Neural progenitor cell (in vitro differentiated cells): Measurements from ENCODE around the gene WBP1L. TPM values are rescaled to one million over a fixed set of nuclear protein-coding genes. Genes with fewer than 3 reads are reported as not detected.
"Not testable (repeated sequence)": the region's sequence is repeated elsewhere in the genome, so short reads cannot be mapped to it uniquely, and the experiment has no call there.

Source experiments
- DNase-seq: peaks from one replicate; pipeline ENCODE4 v3.0.0-alpha.2; 2016; ENCODE audit warnings: low spot score
- H2AFZ ChIP-seq: fragments of 200-600 bp; sonication (generic); replicated peaks from 2 replicates; pipeline ENCODE4 v1.6.1; 2016; ENCODE audit warnings: antibody characterized with exemption
- H3F3A ChIP-seq: fragments of 200-600 bp; sonication (generic); 2 replicates; pipeline ENCODE4 v1.6.1; 2016; ENCODE audit warnings: antibody characterized with exemption, low read depth
- H3K27ac ChIP-seq: fragments of 200-600 bp; sonication (generic); 2 replicates; pipeline ENCODE4 v1.5.1; 2016; ENCODE audit warnings: mild to moderate bottlenecking
- H3K27me3 ChIP-seq: fragments of 200-600 bp; sonication (generic); 2 replicates; pipeline ENCODE4 v1.6.1; 2016; ENCODE audit warnings: mild to moderate bottlenecking, moderate library complexity
- H3K36me3 ChIP-seq: fragments of 200-600 bp; sonication (generic); 2 replicates; pipeline ENCODE4 v1.5.1; 2016
- H3K4me1 ChIP-seq: fragments of 200-600 bp; sonication (generic); 2 replicates; pipeline ENCODE4 v1.6.1; 2016; ENCODE audit warnings: mixed run types
- H3K4me2 ChIP-seq: fragments of 200-600 bp; sonication (generic); 2 replicates; pipeline ENCODE4 v1.6.1; 2016
- H3K4me3 ChIP-seq: fragments of 200-600 bp; sonication (generic); 2 replicates; pipeline ENCODE4 v1.5.1; 2016
- H3K79me2 ChIP-seq: fragments of 200-600 bp; sonication (generic); 2 replicates; pipeline ENCODE4 v1.6.1; 2016; ENCODE audit warnings: low read depth
- H3K9ac ChIP-seq: fragments of 200-600 bp; sonication (generic); 2 replicates; pipeline ENCODE4 v1.6.1; 2016
- H3K9me3 ChIP-seq: fragments of 200-600 bp; sonication (generic); 2 replicates; pipeline ENCODE4 v1.5.1; 2016; ENCODE audit warnings: low read depth
- H4K20me1 ChIP-seq: fragments of 200-600 bp; sonication (generic); 2 replicates; pipeline ENCODE4 v1.6.1; 2016; ENCODE audit warnings: low read depth
- H3K27ac Mint-ChIP-seq: 3 replicates; pipeline ENCODE4 v1.8.0; 2021; ENCODE audit warnings: mixed read lengths
- H3K27me3 Mint-ChIP-seq: 2 replicates; pipeline ENCODE4 v1.8.0; 2022; ENCODE audit warnings: low read depth, mild to moderate bottlenecking, inconsistent platforms, moderate library complexity, mixed read lengths; ENCODE audit not compliant: insufficient read depth
- H3K36me3 Mint-ChIP-seq: 3 replicates; pipeline ENCODE4 v1.8.0; 2021; ENCODE audit warnings: mixed read lengths
- H3K4me1 Mint-ChIP-seq: 3 replicates; pipeline ENCODE4 v1.8.0; 2021; ENCODE audit warnings: mixed read lengths
- H3K4me3 Mint-ChIP-seq: 3 replicates; pipeline ENCODE4 v1.8.0; 2021; ENCODE audit warnings: mild to moderate bottlenecking, moderate library complexity, mixed read lengths
- H3K9me3 Mint-ChIP-seq: 3 replicates; pipeline ENCODE4 v1.8.0; 2020; ENCODE audit warnings: mixed read lengths
- CTCF ChIP-seq: fragments of 200-600 bp; sonication (generic); IDR thresholded peaks from 2 replicates; pipeline ENCODE4 v1.5.1; 2017; ENCODE audit warnings: antibody characterized with exemption, mild to moderate bottlenecking
- EZH2 ChIP-seq: fragments of 200-600 bp; sonication (generic); IDR thresholded peaks from 2 replicates; pipeline ENCODE4 v1.6.1; 2017; ENCODE audit warnings: antibody characterized with exemption, mild to moderate bottlenecking, moderate library complexity
- EZH2phosphoT487 ChIP-seq: fragments of 200-600 bp; sonication (generic); IDR thresholded peaks from 2 replicates; pipeline ENCODE4 v1.6.1; 2017; ENCODE audit warnings: antibody characterized with exemption
- total RNA-seq: library from RNA; depleted of rRNA; stranded (reverse); fragments of >200 nt; gene quantifications from 2 replicates; pipeline ENCODE4 v1.2.3, GENCODE V29; 2015; ENCODE audit warnings: low replicate concordance

Gene WBP1L
- total RNA-seq, 1 donor from 2014 or later, result 21.1 TPM

DNA sequence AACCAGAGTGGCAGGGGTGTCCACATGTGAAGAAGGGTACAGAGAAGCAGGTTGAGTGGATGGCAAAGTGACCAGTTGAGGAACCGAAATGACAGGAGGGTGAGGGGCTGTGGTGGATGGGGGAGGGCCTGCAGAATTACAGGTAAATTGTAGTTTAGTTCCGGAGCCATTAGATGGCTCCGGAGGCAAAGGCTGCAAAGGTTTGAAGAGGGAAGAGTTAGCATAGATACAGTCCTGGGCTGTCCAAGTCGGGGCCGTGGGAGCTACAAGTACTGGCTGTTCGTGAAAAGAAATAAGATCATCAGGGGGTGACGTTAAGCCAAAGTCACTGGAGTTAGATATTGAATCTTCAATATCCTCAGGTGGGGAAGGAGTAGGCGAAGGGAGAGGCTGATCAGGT, 99.4 kb downstream of the WBP1L start:
- peak overlapping the region; percentile 35 for H2AFZ ChIP-seq
- H4K20me1 ChIP-seq, H3K4me3 ChIP-seq, H3K27ac Mint-ChIP-seq, H3K27me3 ChIP-seq, H3K4me2 ChIP-seq, H3K4me1 ChIP-seq, H3K27ac ChIP-seq, H3K4me1 Mint-ChIP-seq, H3K27me3 Mint-ChIP-seq, H3K9ac ChIP-seq, H3K79me2 ChIP-seq, H3K4me3 Mint-ChIP-seq, H3K36me3 Mint-ChIP-seq, H3K9me3 ChIP-seq, DNase-seq, H3F3A ChIP-seq, H3K36me3 ChIP-seq: not testable (repeated sequence)
- peak; percentile 21 for TF ChIP-seq CTCF
- H3K9me3 Mint-ChIP-seq, result peaks cover 20% of the 10 kb centered on the region

DNA sequence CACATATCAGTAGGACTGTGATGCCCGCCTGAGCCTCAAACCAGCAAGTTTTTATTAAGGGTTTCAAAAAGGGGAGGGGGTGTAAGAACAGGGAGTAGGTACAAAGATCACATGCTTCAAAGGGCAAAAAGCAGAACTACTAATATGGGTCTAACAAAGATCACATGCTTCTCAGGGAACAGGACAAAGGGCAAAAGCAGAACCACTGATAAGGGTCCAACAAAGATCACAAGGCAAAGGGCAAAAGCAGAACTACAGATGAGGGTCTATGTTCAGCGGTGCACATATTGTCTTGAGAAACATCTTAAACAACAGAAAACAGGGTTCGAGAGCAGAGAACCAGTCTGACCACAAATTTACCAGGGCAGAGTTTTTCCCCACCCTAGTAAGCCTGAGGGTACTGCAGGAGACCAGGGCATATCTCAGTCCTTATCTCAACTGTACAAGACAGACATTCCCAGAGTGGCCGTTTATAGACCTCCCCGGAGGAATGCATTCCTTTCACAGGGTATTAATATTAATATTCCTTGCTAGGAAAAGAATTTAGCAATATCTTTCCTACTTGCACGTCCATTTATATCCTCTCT, 100.5 kb downstream of the WBP1L start:
- H3K9me3 Mint-ChIP-seq, result peaks cover 16% of the 10 kb centered on the region
- not testable (repeated sequence) for H3K27me3 ChIP-seq, H3K4me2 ChIP-seq, H3K4me3 ChIP-seq, H3K27me3 Mint-ChIP-seq, H3K9ac ChIP-seq, H2AFZ ChIP-seq, H3K27ac ChIP-seq, H3F3A ChIP-seq, H3K4me1 ChIP-seq, H3K4me1 Mint-ChIP-seq, H3K4me3 Mint-ChIP-seq, H3K79me2 ChIP-seq, H4K20me1 ChIP-seq, DNase-seq, H3K9me3 ChIP-seq, H3K36me3 ChIP-seq, H3K36me3 Mint-ChIP-seq, H3K27ac Mint-ChIP-seq

DNA sequence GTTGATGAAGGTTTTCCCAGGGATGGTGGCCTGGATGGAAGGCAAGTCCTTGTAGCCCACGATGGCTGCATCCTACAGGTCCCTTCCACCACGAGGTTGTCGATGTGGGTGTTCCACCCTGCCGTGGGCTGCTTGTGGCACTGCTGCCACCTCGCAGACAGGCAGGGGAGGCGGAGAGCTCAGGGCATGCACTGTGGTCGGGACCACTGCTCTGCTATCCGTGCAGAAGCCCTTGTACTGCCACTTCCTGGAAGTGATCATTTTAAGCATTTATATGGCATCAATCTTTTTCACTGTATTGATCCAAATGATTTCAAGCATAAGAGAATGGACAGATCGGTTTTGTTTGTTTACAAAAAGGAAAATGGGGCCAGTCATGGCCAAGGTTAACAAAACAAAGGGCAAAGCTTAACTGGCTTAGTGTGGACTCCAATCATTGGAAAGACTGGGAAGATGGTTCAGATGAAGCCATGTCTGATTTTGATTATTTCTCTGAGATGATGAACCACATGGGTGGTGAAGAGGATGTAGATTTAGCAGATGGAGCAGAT, 101.7 kb downstream of the WBP1L start:
- Mint-ChIP-seq H3K27me3 (peaks cover 4% of the 10 kb centered on the region), H3K36me3 (no peaks in the 10 kb centered on the region), H3K4me1 (no peaks in the 10 kb centered on the region), H3K9me3 (peaks cover 16% of the 10 kb centered on the region), H3K4me3 (no peak overlapping the region), H3K27ac (no peak overlapping the region)
- TF ChIP-seq EZH2 (no peak), EZH2phosphoT487 (no peak), CTCF (no peak)
- Histone ChIP-seq H3K4me2 (no peak overlapping the region), H3K27me3 (no peaks in the 10 kb centered on the region), H3K27ac (no peak overlapping the region), H3K9ac (no peak overlapping the region), H3F3A (no peaks in the 10 kb centered on the region), H3K36me3 (no peaks in the 10 kb centered on the region), H3K79me2 (no peaks in the 10 kb centered on the region), H3K4me3 (no peak overlapping the region), H4K20me1 (no peaks in the 10 kb centered on the region), H2AFZ (no peak overlapping the region), H3K9me3 (no peaks in the 10 kb centered on the region), H3K4me1 (no peaks in the 10 kb centered on the region)
- DNase-seq, result no peak

DNA sequence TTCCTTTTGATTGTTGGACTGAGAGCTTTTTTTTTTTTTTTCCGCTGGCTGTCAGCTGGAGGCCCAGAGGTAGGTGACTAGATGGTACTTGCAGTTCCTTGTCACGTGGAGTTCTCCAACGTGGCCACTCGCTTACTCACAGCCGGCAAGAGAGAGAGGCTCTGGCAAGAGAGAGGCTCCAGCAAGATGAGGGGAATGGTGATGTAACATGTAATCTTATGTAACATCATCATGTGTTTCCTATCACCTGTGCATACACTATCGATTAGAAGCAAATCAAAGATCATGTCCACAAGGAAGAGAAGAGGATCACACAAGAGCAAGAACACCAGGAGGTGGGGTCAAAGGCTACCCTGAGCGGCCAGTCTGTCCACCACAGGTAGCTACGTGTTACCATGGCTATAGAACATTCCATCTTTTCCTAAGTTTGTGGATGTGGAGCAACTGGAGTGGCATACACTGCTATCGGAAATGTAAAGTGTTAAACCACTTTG, 106.3 kb downstream of the WBP1L start:
- Histone ChIP-seq H3K36me3 (no peaks in the 10 kb centered on the region), H3K9ac (no peak overlapping the region), H3K4me2 (no peak overlapping the region), H3K9me3 (no peaks in the 10 kb centered on the region), H3K4me3 (no peak overlapping the region), H3K4me1 (no peaks in the 10 kb centered on the region), H4K20me1 (no peaks in the 10 kb centered on the region), H3K27ac (no peak overlapping the region), H2AFZ (no peak overlapping the region), H3K79me2 (peaks cover 3% of the 10 kb centered on the region), H3K27me3 (no peaks in the 10 kb centered on the region), H3F3A (peaks cover 8% of the 10 kb centered on the region)
- no peak overlapping the region for H3K4me3 Mint-ChIP-seq
- H3K4me1 Mint-ChIP-seq, result peaks cover 7% of the 10 kb centered on the region
- peaks cover 3% of the 10 kb centered on the region for H3K27me3 Mint-ChIP-seq
- no peak overlapping the region for H3K27ac Mint-ChIP-seq
- no peaks in the 10 kb centered on the region for H3K36me3 Mint-ChIP-seq
- DNase-seq, result no peak
- TF ChIP-seq EZH2, result no peak
- H3K9me3 Mint-ChIP-seq, result peaks cover 2% of the 10 kb centered on the region

DNA sequence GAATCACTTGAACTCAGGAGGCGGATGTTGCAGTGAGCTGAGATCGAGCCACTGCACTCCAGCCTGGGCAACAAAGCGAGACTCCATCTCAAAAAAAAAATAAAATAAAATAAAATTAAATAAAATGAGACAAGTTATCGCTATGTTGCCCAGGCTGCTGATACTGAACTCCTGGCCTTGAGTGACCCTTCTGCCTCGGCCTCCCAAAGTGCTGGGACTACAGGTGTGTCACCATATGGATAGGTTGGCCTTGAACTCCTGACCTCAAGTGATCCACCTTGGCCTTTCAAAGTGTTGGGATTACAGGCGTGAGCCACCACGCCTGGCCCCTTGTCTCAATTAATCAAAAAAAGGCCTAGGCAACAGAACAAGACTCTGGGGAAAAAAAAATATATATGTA, 109.5 kb downstream of the WBP1L start:
- H3K9ac ChIP-seq, DNase-seq, H3K27me3 ChIP-seq, H3K4me1 ChIP-seq, H3K27ac Mint-ChIP-seq, H3K36me3 ChIP-seq, H3K9me3 Mint-ChIP-seq, H3K79me2 ChIP-seq, H3K27me3 Mint-ChIP-seq, H3K27ac ChIP-seq, H3K9me3 ChIP-seq, H3K36me3 Mint-ChIP-seq, H2AFZ ChIP-seq, H3K4me3 ChIP-seq, H3K4me3 Mint-ChIP-seq, H4K20me1 ChIP-seq, H3K4me2 ChIP-seq: not testable (repeated sequence)
- peaks cover 19% of the 10 kb centered on the region for H3K4me1 Mint-ChIP-seq
- peaks cover 18% of the 10 kb centered on the region for H3F3A ChIP-seq

- H3K36me3 ChIP-seq, H3K27ac ChIP-seq, H3K4me3 ChIP-seq, H3K36me3 Mint-ChIP-seq, DNase-seq, H3K9me3 Mint-ChIP-seq, H3K79me2 ChIP-seq, H3K4me2 ChIP-seq, H3K27me3 ChIP-seq, H2AFZ ChIP-seq, H3K27me3 Mint-ChIP-seq, H3K27ac Mint-ChIP-seq, H3K9ac ChIP-seq, H3K9me3 ChIP-seq, H3K4me1 ChIP-seq, H4K20me1 ChIP-seq: not testable (repeated sequence)
- peak overlapping the region; percentile 70 for H3K4me3 Mint-ChIP-seq
- peaks cover 18% of the 10 kb centered on the region for H3F3A ChIP-seq
- peaks cover 19% of the 10 kb centered on the region for H3K4me1 Mint-ChIP-seq
Measured at GRCh38 chr10:102855731-102856436, 112.1 kb downstream of the WBP1L start.
